Measurements from ENCODE around the gene ADAM15.

GRCh38 chr1:155043301-155043702 is 7.8 kb upstream of the ADAM15 start:
- no peak for TF ChIP-seq CTCF (IDR thresholded peaks at IDR 0.05)
- no peak for TF ChIP-seq POLR2A (IDR thresholded peaks at IDR 0.05)

All from lower leg skin (tissue), 3 donors.